Natural killer cell (primary cell): ENCODE data around the gene UROC1. TPM values are rescaled to one million over a fixed set of nuclear protein-coding genes. Genes with fewer than 3 reads are reported as not detected.

ENCODE experiments used
- ATAC-seq, 3 donors: fragments of 150-1000 bp in 2 of 3; fragments of 200-7000 bp in 1 of 3; cut with Tn5 transposase; 1 replicate in 1 of 3; 2 replicates in 2 of 3; pipeline ENCODE4 v1.10.0; 2021; ENCODE audit warnings: mild to moderate bottlenecking in 2 of 3, moderate library complexity in 2 of 3
- DNase-seq, 2 donors: peaks; one replicate each; pipeline versions ENCODE4 v3.0.0 to v3.0.0-alpha.2; 2013 to 2021; ENCODE audit warnings: mixed read lengths in 1 of 2
- H3K27ac ChIP-seq: one replicate; pipeline ENCODE4 v1.5.1; 2013; ENCODE audit warnings: mild to moderate bottlenecking, low read length
- H3K27me3 ChIP-seq: one replicate; pipeline ENCODE4 v1.6.1; 2013; ENCODE audit warnings: low read length; ENCODE audit not compliant: control insufficient read depth, insufficient read depth
- H3K36me3 ChIP-seq: one replicate; pipeline ENCODE4 v1.6.1; 2013; ENCODE audit warnings: low read length; ENCODE audit not compliant: control insufficient read depth, insufficient read depth
- H3K4me1 ChIP-seq: one replicate; pipeline ENCODE4 v1.6.1; 2013; ENCODE audit warnings: low read length; ENCODE audit not compliant: control insufficient read depth, insufficient read depth
- H3K4me3 ChIP-seq: one replicate; pipeline ENCODE4 v1.5.1; 2013; ENCODE audit warnings: low read length
- H3K9me3 ChIP-seq: one replicate; pipeline ENCODE4 v1.6.1; 2013; ENCODE audit warnings: low read length; ENCODE audit not compliant: control insufficient read depth, insufficient read depth
- H3K27ac Mint-ChIP-seq, 2 donors: one replicate each; pipeline ENCODE4 v1.8.0; 2022; ENCODE audit warnings: mild to moderate bottlenecking in 2 of 2, mixed read lengths in 2 of 2, moderate library complexity in 1 of 2
- H3K27me3 Mint-ChIP-seq, 2 donors: one replicate each; pipeline ENCODE4 v1.8.0; 2022; ENCODE audit warnings: low read depth in 2 of 2, mixed read lengths in 2 of 2
- H3K36me3 Mint-ChIP-seq: one replicate; pipeline ENCODE4 v1.8.0; 2022; ENCODE audit warnings: mixed read lengths
- H3K4me1 Mint-ChIP-seq, 2 donors: one replicate each; pipeline ENCODE4 v1.8.0; 2022; ENCODE audit warnings: mixed read lengths in 2 of 2
- H3K4me3 Mint-ChIP-seq: one replicate; pipeline ENCODE4 v1.8.0; 2022; ENCODE audit warnings: mild to moderate bottlenecking, moderate library complexity, mixed read lengths
- H3K9me3 Mint-ChIP-seq, 2 donors: one replicate each; pipeline ENCODE4 v1.8.0; 2022; ENCODE audit warnings: mixed read lengths in 2 of 2
- CTCF ChIP-seq: fragments of 200-600 bp; IDR thresholded peaks from one replicate; pipeline ENCODE4 v1.8.0; 2022; ENCODE audit warnings: antibody characterized with exemption
- WGBS: methylation state at CpG from one replicate; pipeline ENCODE4 v1.1.7; 2013; ENCODE audit warnings: missing lambda C conversion rate; ENCODE audit not compliant: insufficient coverage; 5-methylcytosine and 5-hydroxymethylcytosine counted together
- intact Hi-C: fragments of 100-400 bp; cut with micrococcal nuclease; formaldehyde crosslinking; loops from one replicate; pipeline ENCODE4 v1.14.2; 2022
- total RNA-seq, 4 donors: library from RNA; stranded (reverse); fragments of 120-200 nt in 1 of 4; gene quantifications; one replicate each; pipeline versions ENCODE4 v1.2.3 to v1.2.4, GENCODE V29; 2013 to 2022

UROC1 gene
- total RNA-seq, 3 donors from 2014 or later (not counting 1 experiment from before 2014, with no cell fraction given), result not detected

- intact Hi-C loops, result no loop called here
- no peaks in the 10 kb centered on the region for H3K27me3 Mint-ChIP-seq
- H3K27ac Mint-ChIP-seq, result peak overlapping the region in 1 of 2 donors; percentile 33
- Histone ChIP-seq H3K27me3 (no peaks in the 10 kb centered on the region), H3K9me3 (no peaks in the 10 kb centered on the region), H3K27ac (no peak overlapping the region), H3K36me3 (peaks cover 96% of the 10 kb centered on the region), H3K4me1 (peaks cover 24% of the 10 kb centered on the region), H3K4me3 (no peak overlapping the region)
- ATAC-seq (no peak), DNase-seq (no peak)
- WGBS, result 73% methylated on average over 4 of the region's 4 CpGs
- H3K4me1 Mint-ChIP-seq, result peaks cover 30 to 31% of the 10 kb centered on the region in 2 donors
- peaks cover 3% of the 10 kb centered on the region for H3K36me3 Mint-ChIP-seq
- TF ChIP-seq CTCF, result no peak
- no peaks in the 10 kb centered on the region for H3K9me3 Mint-ChIP-seq
- no peak overlapping the region for H3K4me3 Mint-ChIP-seq
Measured at GRCh38 chr3:126464494-126464893, 53.1 kb downstream of the UROC1 start.

- Mint-ChIP-seq H3K36me3 (no peaks in the 10 kb centered on the region), H3K9me3 (no peaks in the 10 kb centered on the region), H3K27ac (peak overlapping the region in 1 of 2 donors; percentile 33), H3K27me3 (no peaks in the 10 kb centered on the region), H3K4me3 (no peak overlapping the region), H3K4me1 (peaks cover 26 to 31% of the 10 kb centered on the region in 2 donors)
- no peak for TF ChIP-seq CTCF
- Histone ChIP-seq H3K4me3 (no peak overlapping the region), H3K27me3 (no peaks in the 10 kb centered on the region), H3K4me1 (peaks cover 24% of the 10 kb centered on the region), H3K36me3 (peaks cover 96% of the 10 kb centered on the region), H3K9me3 (no peaks in the 10 kb centered on the region), H3K27ac (no peak overlapping the region)
- WGBS, result 90% methylated on average over 4 of the region's 4 CpGs
- intact Hi-C loops, result no loop called here
- DNase-seq, result no peak
- no peak for ATAC-seq
Measured at GRCh38 chr3:126464093-126464492, 53.5 kb downstream of the UROC1 start.

GRCh38 chr3:126463521-126463920 is 54.1 kb downstream of the UROC1 start:
- Histone ChIP-seq H3K4me1 (peaks cover 22% of the 10 kb centered on the region), H3K9me3 (no peaks in the 10 kb centered on the region), H3K4me3 (no peak overlapping the region), H3K27me3 (no peaks in the 10 kb centered on the region), H3K27ac (no peak overlapping the region), H3K36me3 (peaks cover 96% of the 10 kb centered on the region)
- Mint-ChIP-seq H3K4me3 (no peak overlapping the region), H3K27ac (no peak overlapping the region), H3K4me1 (peaks cover 20 to 28% of the 10 kb centered on the region in 2 donors), H3K27me3 (no peaks in the 10 kb centered on the region), H3K36me3 (no peaks in the 10 kb centered on the region), H3K9me3 (no peaks in the 10 kb centered on the region)
- DNase-seq (no peak), ATAC-seq (no peak)
- no peak for TF ChIP-seq CTCF
- WGBS, result 89% methylated on average over 2 of the region's 2 CpGs
- intact Hi-C loops, result no loop called here

- Histone ChIP-seq H3K27ac (no peak overlapping the region), H3K27me3 (no peaks in the 10 kb centered on the region), H3K36me3 (peaks cover 92% of the 10 kb centered on the region), H3K4me3 (no peak overlapping the region), H3K9me3 (no peaks in the 10 kb centered on the region), H3K4me1 (peaks cover 9% of the 10 kb centered on the region)
- 97% methylated on average over 17 of the region's 17 CpGs for WGBS
- no peak for ATAC-seq
- H3K27ac Mint-ChIP-seq, result no peak overlapping the region
- intact Hi-C loops, result no loop called here
- peaks cover 11 to 20% of the 10 kb centered on the region in 2 donors for H3K4me1 Mint-ChIP-seq
- H3K4me3 Mint-ChIP-seq, result no peak overlapping the region
- no peaks in the 10 kb centered on the region for H3K36me3 Mint-ChIP-seq
- DNase-seq, result no peak
- no peaks in the 10 kb centered on the region for H3K9me3 Mint-ChIP-seq
- TF ChIP-seq CTCF, result no peak
- H3K27me3 Mint-ChIP-seq, result no peaks in the 10 kb centered on the region
Measured at GRCh38 chr3:126461450-126462070, 56.0 kb downstream of the UROC1 start.
